ENCODE results near the gene ITGAE.
"Not testable (repeated sequence)": the region's sequence is repeated elsewhere in the genome, so short reads cannot be mapped to it uniquely, and the experiment has no call there.

The ITGAE gene

GRCh38 chr17:3755335-3756030 lies 45.5 kb downstream of the ITGAE start:
- no peak for DNase-seq

- DNase-seq, result peak; percentile 84
These were observed 46.3 kb downstream of the ITGAE start for GRCh38 chr17:3754458-3755334.

DNA sequence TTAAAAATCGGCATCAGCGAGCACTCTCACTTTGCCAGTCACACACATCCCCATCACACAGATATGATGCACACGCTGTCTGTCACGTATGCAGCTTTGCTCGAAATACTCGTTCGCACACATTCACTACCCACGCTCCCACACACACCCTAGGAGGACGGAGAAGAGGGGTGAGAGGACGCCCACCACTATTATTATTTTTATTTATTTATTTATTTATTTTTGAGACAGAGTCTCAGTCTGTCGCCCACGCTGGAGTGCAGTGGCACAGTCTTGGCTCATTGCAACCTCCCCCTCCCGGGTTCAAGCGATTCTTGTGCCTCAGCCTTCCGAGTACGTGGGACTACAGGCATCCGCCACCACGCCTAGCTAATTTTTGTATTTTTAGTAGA lies 46.9 kb downstream of the ITGAE start:
- no peak for DNase-seq

- no peak for DNase-seq
These were observed 47.4 kb downstream of the ITGAE start for GRCh38 chr17:3753624-3754023.

- DNase-seq, result no peak
These were observed 49.2 kb downstream of the ITGAE start for GRCh38 chr17:3751836-3752235.

DNA sequence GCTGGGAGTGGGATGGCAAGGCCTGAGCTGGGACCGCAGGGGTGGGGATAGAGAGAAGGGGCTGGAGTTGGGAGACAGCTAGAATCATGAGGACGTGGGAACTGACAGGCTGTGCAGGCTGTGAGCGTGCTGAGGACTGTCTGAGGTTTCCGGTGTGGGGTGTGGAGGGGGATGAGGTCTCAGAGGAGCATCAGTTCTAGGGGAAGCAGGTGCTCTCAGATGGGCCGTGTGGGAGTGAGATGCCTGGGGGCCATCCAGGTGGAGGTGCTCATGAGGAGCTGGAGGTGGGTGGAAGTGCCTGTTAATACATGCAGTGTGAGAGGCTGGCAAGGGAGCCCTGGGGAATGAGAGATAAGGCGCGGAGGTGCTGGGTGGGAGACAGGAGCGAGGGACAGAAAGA lies 50.1 kb downstream of the ITGAE start:
- peak; percentile 78 for DNase-seq

DNA sequence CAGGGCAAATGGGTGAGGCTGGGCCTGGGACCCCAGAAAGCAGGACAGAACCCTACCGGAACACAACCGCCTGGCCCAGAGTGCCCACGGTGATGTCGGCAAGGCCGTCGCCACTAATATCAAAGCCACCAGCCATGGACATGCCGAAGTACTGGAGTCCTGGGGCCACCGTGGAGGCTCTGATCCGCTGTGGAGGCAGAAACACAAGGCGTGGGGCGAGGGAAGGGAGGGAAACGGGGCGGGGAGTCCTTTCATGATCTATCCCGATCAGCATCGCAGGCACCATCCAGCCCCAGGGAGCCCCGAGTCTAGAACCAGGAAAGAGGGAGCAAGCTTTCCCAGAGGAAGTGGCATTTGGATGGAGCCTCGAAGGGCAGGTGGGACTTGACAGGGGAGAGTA lies 50.7 kb downstream of the ITGAE start:
- DNase-seq, result no peak

- no peak for DNase-seq
These were observed 52.4 kb downstream of the ITGAE start for GRCh38 chr17:3748576-3748975.

GRCh38 chr17:3747805-3748204 lies 53.2 kb downstream of the ITGAE start:
- no peak for DNase-seq

GRCh38 chr17:3745071-3745470 lies 55.9 kb downstream of the ITGAE start:
- no peak for DNase-seq

GRCh38 chr17:3744014-3744413 lies 57.0 kb downstream of the ITGAE start:
- DNase-seq, result no peak

DNA sequence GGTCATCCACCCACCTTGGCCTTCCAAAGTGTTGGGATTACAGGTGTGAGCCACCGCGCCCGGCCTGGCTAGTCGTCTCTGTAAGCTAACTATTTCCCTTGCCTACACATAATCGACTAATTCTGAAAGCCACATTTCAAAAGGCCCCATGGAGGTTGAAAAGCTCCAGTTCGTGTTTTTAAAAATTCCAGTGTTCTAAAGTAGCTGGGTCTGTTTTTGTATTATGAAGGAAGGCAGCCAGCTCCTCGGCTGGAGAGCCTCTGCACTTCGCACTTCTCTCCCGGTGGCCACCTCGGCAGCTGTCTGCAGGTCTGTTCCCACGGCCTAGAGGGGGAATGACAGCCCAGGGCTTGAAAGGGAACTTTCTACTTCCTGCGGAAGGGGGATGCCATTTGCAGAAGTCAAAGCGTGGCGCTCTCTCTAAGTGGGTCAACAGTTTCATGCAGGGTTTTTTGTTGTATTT lies 60.3 kb downstream of the ITGAE start:
- peak; percentile 77 for DNase-seq

DNA sequence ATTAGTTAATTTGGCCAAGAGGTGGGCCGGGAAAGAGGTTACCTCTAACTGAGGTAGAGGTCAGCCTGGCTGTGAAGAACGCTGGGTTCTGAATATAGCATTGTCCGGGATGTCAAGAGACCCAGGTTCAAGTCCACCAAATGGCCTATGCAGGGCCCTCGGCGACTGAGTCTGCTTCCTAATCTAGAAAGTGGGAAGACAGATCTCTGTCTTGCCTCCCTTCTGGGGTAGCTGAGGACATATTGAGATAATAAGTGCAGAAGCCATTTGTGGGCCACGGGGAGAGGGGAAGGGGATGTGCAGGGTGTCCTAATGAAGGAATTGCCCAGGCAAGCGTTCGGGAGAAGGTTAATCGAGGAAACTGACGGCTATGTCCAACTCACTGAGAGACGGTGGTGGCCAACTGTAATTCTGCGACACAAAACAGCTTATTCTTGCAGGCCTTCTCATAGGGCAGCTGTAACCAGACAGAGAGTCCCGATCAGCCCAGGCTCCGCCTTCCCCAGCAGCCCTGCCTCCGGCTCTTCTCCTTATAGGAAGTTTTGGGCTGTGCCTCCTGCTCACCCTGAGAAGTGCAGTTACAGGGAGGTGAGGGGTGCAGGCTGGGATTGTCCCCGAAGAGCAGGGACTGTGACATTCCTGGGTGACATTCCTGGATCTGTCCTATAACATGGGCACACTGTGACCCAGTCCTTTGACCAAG lies 61.4 kb downstream of the ITGAE start:
- DNase-seq, result no peak

- DNase-seq, result peak; percentile 85
These were observed 62.3 kb downstream of the ITGAE start for GRCh38 chr17:3738562-3739295.

- DNase-seq, result no peak
These were observed 65.5 kb downstream of the ITGAE start for GRCh38 chr17:3735515-3735914.

GRCh38 chr17:3734911-3735276 lies 66.1 kb downstream of the ITGAE start:
- DNase-seq, result not testable (repeated sequence)

DNA sequence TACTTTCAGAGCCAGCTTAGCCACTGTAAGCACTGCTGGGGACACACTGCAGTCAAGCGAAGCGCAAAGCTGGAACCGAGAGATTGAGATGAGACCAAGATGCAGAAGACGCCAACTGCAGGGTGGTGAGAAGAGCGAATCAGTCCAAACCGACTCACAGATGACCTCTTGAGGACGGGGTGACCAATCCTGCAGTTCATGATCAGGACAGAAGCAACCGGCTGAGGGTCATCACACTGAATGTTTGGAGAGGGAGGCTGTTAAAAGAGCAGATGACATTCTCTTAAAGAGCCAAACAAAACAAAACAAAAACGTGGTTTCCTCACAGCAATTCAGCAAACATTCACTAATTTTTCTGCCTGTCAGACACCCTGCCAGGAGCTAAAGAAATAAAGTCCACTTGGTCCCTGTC lies 68.8 kb downstream of the ITGAE start:
- DNase-seq, result no peak

DNA sequence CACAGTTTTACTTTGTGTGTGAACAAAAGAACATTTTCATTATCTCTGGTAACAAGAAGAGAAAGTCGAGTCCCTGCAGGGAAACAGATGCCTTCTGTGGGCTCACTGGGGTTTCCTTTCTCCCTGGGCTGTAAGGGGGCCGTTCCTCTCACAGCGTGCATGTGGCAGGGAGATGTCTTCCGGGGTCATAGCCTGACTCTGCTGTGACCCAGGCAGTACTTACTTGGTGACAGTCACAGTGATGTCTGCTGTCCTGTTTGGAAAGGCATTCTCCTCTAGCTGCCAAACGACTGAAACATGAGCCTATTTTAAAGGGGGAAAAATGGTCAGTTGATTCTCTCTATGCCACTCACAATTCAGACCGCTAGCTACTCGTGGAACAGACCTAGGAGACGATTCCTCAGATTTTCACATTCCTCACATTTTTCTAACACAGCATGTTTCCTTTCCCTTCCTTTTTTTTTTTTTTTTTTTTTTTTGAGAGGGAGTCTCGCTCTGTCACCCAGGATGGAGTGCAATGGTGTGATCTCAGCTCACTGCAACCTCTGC lies 70.0 kb downstream of the ITGAE start:
- no peak for DNase-seq

DNA sequence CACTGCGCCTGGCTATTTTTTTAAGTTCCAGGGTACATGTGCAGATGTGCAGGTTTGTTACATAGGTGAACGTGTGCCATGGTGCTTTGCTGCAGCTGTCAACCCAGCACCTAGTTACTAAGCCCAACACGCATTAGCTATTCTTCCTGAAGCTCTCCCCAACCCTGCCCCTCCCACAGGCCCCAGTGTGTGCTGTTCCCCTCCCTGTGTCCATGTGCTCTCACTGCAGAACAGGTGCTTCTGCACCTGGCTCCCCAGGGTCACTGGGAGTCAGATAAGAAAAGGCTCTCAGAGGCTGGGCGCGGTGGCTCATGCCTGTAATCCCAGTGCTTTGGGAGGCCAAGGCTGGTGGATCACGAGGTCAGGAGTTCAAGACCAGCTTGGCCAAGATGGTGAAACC lies 71.1 kb downstream of the ITGAE start:
- DNase-seq, result no peak

- not testable (repeated sequence) for DNase-seq
These were observed 72.9 kb downstream of the ITGAE start for GRCh38 chr17:3728099-3728498.

GRCh38 chr17:3727041-3727440 lies 73.9 kb downstream of the ITGAE start:
- no peak for DNase-seq

DNA sequence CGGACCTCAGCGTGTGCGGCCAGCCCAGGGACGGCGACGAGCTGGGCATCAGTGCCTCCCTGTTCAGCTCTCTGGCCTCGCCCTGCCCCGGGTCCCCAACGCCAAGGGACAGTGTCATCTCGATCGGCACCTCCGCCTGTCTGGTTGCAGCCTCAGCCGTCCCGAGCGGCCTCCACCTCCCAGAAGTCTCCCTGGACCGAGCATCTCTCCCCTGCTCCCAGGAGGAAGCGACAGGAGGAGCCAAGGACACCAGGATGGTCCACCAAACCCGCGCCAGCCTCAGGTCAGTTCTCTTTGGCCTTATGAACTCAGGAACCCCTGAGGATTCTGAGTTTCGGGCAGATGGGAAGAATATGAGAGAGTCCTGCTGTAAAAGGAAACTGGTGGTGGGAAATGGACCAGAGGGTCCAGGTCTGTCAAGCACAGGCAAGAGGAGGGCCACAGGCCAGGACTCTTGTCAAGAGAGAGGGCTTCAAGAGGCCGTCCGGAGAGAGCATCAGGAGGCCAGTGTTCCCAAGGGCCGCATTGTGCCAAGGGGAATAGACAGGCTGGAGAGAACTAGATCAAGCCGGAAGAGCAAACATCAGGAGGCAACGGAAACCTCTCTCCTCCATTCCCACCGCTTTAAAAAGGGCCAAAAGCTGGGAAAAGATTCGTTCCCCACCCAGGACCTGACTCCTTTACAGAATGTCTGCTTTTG lies 76.5 kb downstream of the ITGAE start:
- DNase-seq, result no peak
